ENCODE measurements around the gene FUT3. TPM values are rescaled to one million over a fixed set of nuclear protein-coding genes. Genes with fewer than 3 reads are reported as not detected.

Gene FUT3
- total RNA-seq, 1 donor from 2014 or later: 20.9 TPM

- DNase-seq (ENCODE audit: extremely low spot score in 2 of 2): no peak
- intact Hi-C loops (cut with DNase I): loop anchor here (5.0 kb wide), 1 partner anchor 86 kb away; no protein-coding TSS in a partner anchor
- no peaks in the 10 kb centered on the region for H3K36me3 ChIP-seq
- H3K4me3 ChIP-seq: peak overlapping the region in 1 of 2 donors; percentile 2
- H3K27me3 ChIP-seq: peaks cover 8% of the 10 kb centered on the region
- H3K4me1 ChIP-seq: peaks cover 26% of the 10 kb centered on the region
- TF ChIP-seq POLR2AphosphoS5 (IDR thresholded peaks at IDR 0.05; ENCODE audit: insufficient read depth in 1 of 2, low read depth in 1 of 2) (no peak), CTCF (IDR thresholded peaks at IDR 0.05) (no peak), POLR2A (IDR thresholded peaks at IDR 0.05) (no peak)
- H3K9me3 ChIP-seq: no peaks in the 10 kb centered on the region
- no peak overlapping the region for H3K27ac ChIP-seq
These were observed 45.1 kb downstream of the FUT3 start for GRCh38 chr19:5806133-5806489.

GRCh38 chr19:5805462-5806132 is 45.7 kb downstream of the FUT3 start:
- intact Hi-C loops (cut with DNase I): loop anchor here (5.0 kb wide), 1 partner anchor 87 kb away; no protein-coding TSS in a partner anchor
- H3K9me3 ChIP-seq: no peaks in the 10 kb centered on the region
- no peak for DNase-seq (ENCODE audit: extremely low spot score in 2 of 2)
- H3K27me3 ChIP-seq: peaks cover 8% of the 10 kb centered on the region
- peak overlapping the region; percentile 56 for H3K27ac ChIP-seq
- H3K36me3 ChIP-seq: no peaks in the 10 kb centered on the region
- H3K4me1 ChIP-seq: peaks cover 26% of the 10 kb centered on the region
- H3K4me3 ChIP-seq: peak overlapping the region; percentile 30 to 37
- TF ChIP-seq POLR2AphosphoS5 (IDR thresholded peaks at IDR 0.05; ENCODE audit: insufficient read depth in 1 of 2, low read depth in 1 of 2) (peak in 1 of 2 donors; percentile 21), CTCF (IDR thresholded peaks at IDR 0.05) (peak in 1 of 3 experiments; percentile 47), POLR2A (IDR thresholded peaks at IDR 0.05) (no peak)

GRCh38 chr19:5804516-5805461 is 46.5 kb downstream of the FUT3 start, which contains the start of gene NRTN:
Gene NRTN, plus strand, starts transcription at chr19:5805067. Its CDS starts 19,099 bp downstream, at chr19:5824166.
- TF ChIP-seq CTCF (IDR thresholded peaks at IDR 0.05) (no peak), POLR2AphosphoS5 (IDR thresholded peaks at IDR 0.05; ENCODE audit: insufficient read depth in 1 of 2, low read depth in 1 of 2) (no peak), POLR2A (IDR thresholded peaks at IDR 0.05) (no peak)
- peak within 1 kb of the TSS; percentile 30 to 37 for H3K4me3 ChIP-seq
- no peaks in the 10 kb centered on the region for H3K9me3 ChIP-seq
- H3K4me1 ChIP-seq: peaks cover 26% of the 10 kb centered on the region
- intact Hi-C loops (cut with DNase I): loop anchor here (5.0 kb wide), 1 partner anchor 88 kb away; no protein-coding TSS in a partner anchor
- DNase-seq (ENCODE audit: extremely low spot score in 2 of 2): no peak
- H3K27ac ChIP-seq: peak within 1 kb of the TSS; percentile 56
- peaks cover 8% of the 10 kb centered on the region for H3K27me3 ChIP-seq
- H3K36me3 ChIP-seq: no peaks in the 10 kb centered on the region

GRCh38 chr19:5803752-5804515 is 47.3 kb downstream of the FUT3 start:
- no peaks in the 10 kb centered on the region for H3K36me3 ChIP-seq
- H3K27ac ChIP-seq: peak overlapping the region; percentile 28
- TF ChIP-seq POLR2AphosphoS5 (IDR thresholded peaks at IDR 0.05; ENCODE audit: insufficient read depth in 1 of 2, low read depth in 1 of 2): peak; percentile 27 to 54
- no peak for TF ChIP-seq POLR2A (IDR thresholded peaks at IDR 0.05)
- peak; percentile 49 to 78 (median 54) for TF ChIP-seq CTCF (IDR thresholded peaks at IDR 0.05)
- peaks cover 26% of the 10 kb centered on the region for H3K4me1 ChIP-seq
- no peak for DNase-seq (ENCODE audit: extremely low spot score in 2 of 2)
- H3K4me3 ChIP-seq: peak overlapping the region; percentile 17 to 26
- H3K9me3 ChIP-seq: no peaks in the 10 kb centered on the region
- peaks cover 8% of the 10 kb centered on the region for H3K27me3 ChIP-seq
- intact Hi-C loops (cut with DNase I): no loop called here

Measured in vagina (tissue), 2 donors.